ENCODE measurements around the gene TLX2. TPM values are rescaled to one million over a fixed set of nuclear protein-coding genes. Genes with fewer than 3 reads are reported as not detected.

The TLX2 gene
- total RNA-seq, 1 donor from 2014 or later: not detected

DNA sequence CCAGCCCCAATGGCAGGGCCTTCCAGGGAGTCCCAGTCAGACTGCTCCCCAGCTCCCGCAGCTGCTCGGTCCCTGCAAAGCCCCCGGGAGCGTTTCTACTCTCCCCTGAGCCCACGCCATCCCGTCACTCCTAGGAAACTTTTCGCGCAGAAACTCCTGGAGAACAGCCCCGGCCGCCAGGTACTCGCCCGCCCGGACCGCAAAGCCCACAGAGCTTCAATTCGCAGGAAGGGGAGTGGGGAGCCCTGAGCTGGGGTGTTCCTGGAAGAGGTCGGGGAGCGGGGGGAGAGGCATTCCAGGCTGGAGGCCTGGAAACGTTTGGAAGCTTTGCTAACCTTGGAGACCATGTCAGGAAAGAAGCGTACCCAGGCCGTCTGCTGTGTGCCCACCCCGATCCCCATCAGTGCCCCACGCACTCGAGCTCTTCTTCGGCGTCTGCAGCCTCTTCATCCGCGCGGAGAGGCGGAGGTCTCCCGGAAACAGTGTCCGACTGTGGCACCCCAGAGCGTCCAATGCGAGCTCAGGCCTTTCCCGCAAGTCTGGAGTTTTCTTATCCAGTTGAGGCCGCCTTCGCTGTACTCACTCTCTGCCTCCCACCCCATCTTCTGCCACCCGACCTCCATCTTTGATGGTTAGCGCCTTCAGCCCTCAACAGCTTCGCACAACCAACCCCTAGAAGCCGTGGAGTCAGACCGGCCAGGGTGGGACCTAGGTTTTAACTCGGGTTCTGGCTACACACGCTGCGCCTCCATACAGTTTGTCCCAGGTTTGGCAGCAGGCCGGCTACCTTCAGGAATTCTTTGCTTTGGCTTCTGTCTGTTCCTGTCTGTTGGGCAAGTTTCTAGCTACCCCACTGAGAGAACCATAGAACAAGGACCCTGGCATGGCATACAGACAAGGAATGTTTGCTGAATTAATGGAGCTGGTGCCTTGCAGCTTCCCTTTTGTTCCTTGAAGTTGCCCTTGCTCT is 10.5 kb upstream of the TLX2 start:
- peaks cover 7 to 14% of the 10 kb centered on the region in 2 donors for H3K36me3 ChIP-seq
- peaks cover 3 to 29% of the 10 kb centered on the region in 2 donors for H3K4me1 ChIP-seq
- peak overlapping the region in 1 of 2 donors; percentile 61 for H3K27ac ChIP-seq
- H3K9me3 ChIP-seq: no peaks in the 10 kb centered on the region
- TF ChIP-seq, protein P1, sequence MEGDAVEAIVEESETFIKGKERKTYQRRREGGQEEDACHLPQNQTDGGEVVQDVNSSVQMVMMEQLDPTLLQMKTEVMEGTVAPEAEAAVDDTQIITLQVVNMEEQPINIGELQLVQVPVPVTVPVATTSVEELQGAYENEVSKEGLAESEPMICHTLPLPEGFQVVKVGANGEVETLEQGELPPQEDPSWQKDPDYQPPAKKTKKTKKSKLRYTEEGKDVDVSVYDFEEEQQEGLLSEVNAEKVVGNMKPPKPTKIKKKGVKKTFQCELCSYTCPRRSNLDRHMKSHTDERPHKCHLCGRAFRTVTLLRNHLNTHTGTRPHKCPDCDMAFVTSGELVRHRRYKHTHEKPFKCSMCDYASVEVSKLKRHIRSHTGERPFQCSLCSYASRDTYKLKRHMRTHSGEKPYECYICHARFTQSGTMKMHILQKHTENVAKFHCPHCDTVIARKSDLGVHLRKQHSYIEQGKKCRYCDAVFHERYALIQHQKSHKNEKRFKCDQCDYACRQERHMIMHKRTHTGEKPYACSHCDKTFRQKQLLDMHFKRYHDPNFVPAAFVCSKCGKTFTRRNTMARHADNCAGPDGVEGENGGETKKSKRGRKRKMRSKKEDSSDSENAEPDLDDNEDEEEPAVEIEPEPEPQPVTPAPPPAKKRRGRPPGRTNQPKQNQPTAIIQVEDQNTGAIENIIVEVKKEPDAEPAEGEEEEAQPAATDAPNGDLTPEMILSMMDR (IDR thresholded peaks at IDR 0.05): no peak
- peak overlapping the region; percentile 54 to 68 for H3K4me3 ChIP-seq
- intact Hi-C loops (cut with DNase I): no loop called here
- no peak for DNase-seq (ENCODE audit: low spot score in 2 of 2)
- peaks cover 4% of the 10 kb centered on the region for H3K27me3 ChIP-seq

DNA sequence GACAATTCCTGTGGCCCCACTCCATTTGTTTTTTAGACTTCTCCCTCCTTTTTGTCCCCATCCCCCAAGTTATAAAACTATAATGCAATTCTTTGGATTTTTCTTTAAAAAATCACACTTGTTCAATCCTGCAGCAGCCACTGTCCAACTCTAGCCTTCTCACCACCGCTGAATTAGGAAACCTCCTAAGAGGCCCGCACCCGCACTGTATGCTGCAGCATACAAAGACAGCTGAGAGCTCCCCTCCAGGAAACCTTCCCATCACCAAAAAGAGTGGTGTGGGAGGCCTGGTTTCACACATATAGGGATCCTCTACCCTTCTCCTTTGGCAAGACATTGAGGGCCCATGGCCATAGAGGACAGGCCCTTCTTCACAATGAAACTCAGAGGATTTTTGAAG is 9.7 kb upstream of the TLX2 start:
- Histone ChIP-seq H3K4me3 (no peak overlapping the region), H3K4me1 (peaks cover 3 to 24% of the 10 kb centered on the region in 2 donors), H3K27me3 (no peaks in the 10 kb centered on the region), H3K27ac (no peak overlapping the region), H3K36me3 (peaks cover 7 to 14% of the 10 kb centered on the region in 2 donors), H3K9me3 (no peaks in the 10 kb centered on the region)
- TF ChIP-seq, protein P1 (IDR thresholded peaks at IDR 0.05): no peak
- no peak for DNase-seq (ENCODE audit: low spot score in 2 of 2)
- intact Hi-C loops (cut with DNase I): no loop called here

DNA sequence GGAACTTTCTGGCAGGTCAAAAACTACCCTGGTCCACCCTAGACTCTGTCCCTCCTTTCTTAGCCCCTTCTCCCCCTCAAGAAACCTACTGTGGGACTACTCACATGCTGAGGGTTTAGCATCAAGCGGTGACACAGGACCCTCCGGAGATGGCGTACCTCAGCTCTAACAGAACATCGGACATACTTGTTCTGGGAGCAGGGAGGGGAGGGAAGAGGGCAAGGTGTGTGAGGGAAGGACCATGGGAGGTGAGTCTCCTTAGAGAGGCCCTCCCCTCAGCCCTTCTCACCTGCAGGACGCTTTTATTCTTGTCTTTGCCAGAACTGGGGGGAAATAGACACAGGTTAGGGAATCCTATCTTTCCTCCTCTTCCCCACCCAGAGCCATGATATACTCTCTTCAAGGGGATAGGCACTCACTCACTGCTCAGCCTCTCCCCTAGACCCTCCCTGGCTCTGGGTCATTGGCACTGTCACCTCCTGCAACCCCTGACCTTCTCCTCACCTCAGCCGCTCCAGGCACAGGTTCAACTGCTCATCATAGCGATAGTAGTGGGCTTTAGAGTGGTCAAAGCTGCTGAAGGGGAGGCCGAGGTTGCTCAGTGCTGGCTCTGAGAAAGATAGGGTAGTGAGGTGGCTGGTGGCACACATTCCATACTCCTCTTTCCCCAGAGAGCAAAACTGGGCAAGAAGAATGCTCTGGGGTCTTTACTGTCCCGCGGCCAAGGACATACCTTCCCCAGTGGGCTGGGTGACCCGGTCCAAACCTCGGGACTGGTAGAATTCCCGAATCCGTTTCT is 8.6 kb upstream of the TLX2 start:
- H3K27me3 ChIP-seq: no peaks in the 10 kb centered on the region
- TF ChIP-seq, protein P1 (IDR thresholded peaks at IDR 0.05): no peak
- no peak overlapping the region for H3K27ac ChIP-seq
- peaks cover 7 to 14% of the 10 kb centered on the region in 2 donors for H3K36me3 ChIP-seq
- no peak overlapping the region for H3K4me3 ChIP-seq
- intact Hi-C loops (cut with DNase I): loop anchor here (2.0 to 5.0 kb wide), 2 partner anchors 51 to 332 kb away; partner anchors contain the start of gene INO80B
- no peak for DNase-seq (ENCODE audit: low spot score in 2 of 2)
- peaks cover 3 to 24% of the 10 kb centered on the region in 2 donors for H3K4me1 ChIP-seq
- H3K9me3 ChIP-seq: no peaks in the 10 kb centered on the region

DNA sequence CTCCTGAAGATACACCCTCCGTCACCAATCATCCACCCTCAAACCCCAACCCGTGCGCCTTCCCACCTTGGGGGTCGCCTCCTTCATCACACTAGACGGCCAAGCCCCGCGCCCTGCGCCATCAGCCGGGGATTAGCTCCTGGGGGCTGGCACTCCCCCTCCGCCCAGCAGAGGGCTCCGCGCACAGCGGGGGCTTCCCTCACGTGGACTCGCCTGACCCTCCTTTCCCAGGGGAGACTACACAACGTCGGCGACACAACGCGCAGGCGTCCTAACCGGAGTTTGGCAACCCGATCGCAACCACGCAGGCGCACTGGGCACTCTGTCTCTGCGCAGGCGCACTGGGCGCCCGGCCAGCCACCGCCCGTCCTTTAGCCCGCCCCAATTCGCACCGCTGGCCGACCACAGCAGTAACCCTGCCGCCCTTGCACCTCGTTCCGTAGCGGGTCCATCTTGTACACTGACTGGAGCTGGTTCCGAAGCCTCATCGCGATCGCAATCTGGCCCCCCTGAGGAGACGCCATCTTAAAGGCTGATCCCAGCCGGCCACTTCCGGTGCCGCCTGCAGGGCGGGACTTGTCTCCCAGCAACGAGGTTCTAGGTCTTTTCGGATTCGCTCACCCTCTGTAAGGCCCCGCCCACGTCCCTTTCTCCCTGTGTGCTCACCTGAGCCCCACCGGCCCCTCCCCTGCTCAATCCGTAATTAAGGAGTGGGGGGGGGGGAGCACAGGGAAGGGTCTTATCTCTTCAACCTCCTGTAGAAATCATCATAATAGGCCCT is 6.9 kb upstream of the TLX2 start, which contains the start of gene PCGF1:
Gene PCGF1, minus strand, starts transcription at position 551 of the 781 bp plus-strand sequence. Its CDS starts 27 bp downstream, at position 524.
- H3K27me3 ChIP-seq: no peaks in the 10 kb centered on the region
- no peaks in the 10 kb centered on the region for H3K9me3 ChIP-seq
- H3K4me1 ChIP-seq: peaks cover 3 to 24% of the 10 kb centered on the region in 2 donors
- DNase-seq (ENCODE audit: low spot score in 2 of 2): peak; percentile 97 to 99
- intact Hi-C loops (cut with DNase I): loop anchor here (1.0 to 5.0 kb wide), 7 partner anchors 22 to 330 kb away; partner anchors contain the start of genes AUP1, DOK1, HTRA2 and INO80B
- H3K36me3 ChIP-seq: peaks cover 7 to 14% of the 10 kb centered on the region in 2 donors
- peak within 1 kb of the TSS; percentile 76 to 78 for H3K4me3 ChIP-seq
- peak within 1 kb of the TSS; percentile 99 for H3K27ac ChIP-seq
- TF ChIP-seq, protein P1 (IDR thresholded peaks at IDR 0.05): peak in 2 of 3 experiments; percentile 19 to 27
